ENCODE results near the gene EIF3K.
A peak's percentile ranks its signal among the peaks of the same experiment; 100 is the strongest.

EIF3K gene

GRCh38 chr19:38676023-38676877 is 57.3 kb downstream of the EIF3K start:
- no peak for TF ChIP-seq ARNTL (CRISPR knock-in tag; IDR thresholded peaks at IDR 0.05; ENCODE audit: borderline replicate concordance, low read depth)
- no peak for TF ChIP-seq ZNF8 (CRISPR knock-in tag; IDR thresholded peaks at IDR 0.05)
- no peak for TF ChIP-seq RARB (CRISPR knock-in tag; IDR thresholded peaks at IDR 0.05)
- TF ChIP-seq TCF4 (CRISPR knock-in tag; IDR thresholded peaks at IDR 0.05; ENCODE audit: borderline replicate concordance): no peak
- no peak for TF ChIP-seq ESRRG (CRISPR knock-in tag; IDR thresholded peaks at IDR 0.05)
- TF ChIP-seq PATZ1 (CRISPR knock-in tag; IDR thresholded peaks at IDR 0.05; ENCODE audit: borderline replicate concordance): no peak
- no peak for TF ChIP-seq ZFP3 (CRISPR knock-in tag; IDR thresholded peaks at IDR 0.05)
- TF ChIP-seq ISL1 (CRISPR knock-in tag; IDR thresholded peaks at IDR 0.05): no peak
- TF ChIP-seq ZNF565 (CRISPR knock-in tag; conservative IDR thresholded peaks at IDR 0.05; ENCODE audit: low read depth): no peak
- peak; percentile 24 for ATAC-seq

- no peak for ATAC-seq
Observed at GRCh38 chr19:38676878-38677646, 58.1 kb downstream of the EIF3K start.

More at GRCh38 chr19:38676878-38677646, 58.1 kb downstream of the EIF3K start:
- TF ChIP-seq SNAI2 (CRISPR knock-in tag; IDR thresholded peaks at IDR 0.05): no peak
- TF ChIP-seq BACH2 (CRISPR knock-in tag; IDR thresholded peaks at IDR 0.05; ENCODE audit: borderline replicate concordance): no peak
- no peak for TF ChIP-seq TOX (CRISPR knock-in tag; IDR thresholded peaks at IDR 0.05; ENCODE audit: borderline replicate concordance)
- TF ChIP-seq CREB5 (CRISPR knock-in tag; IDR thresholded peaks at IDR 0.05; ENCODE audit: low read depth): no peak
- TF ChIP-seq RARB (CRISPR knock-in tag; IDR thresholded peaks at IDR 0.05): no peak
- TF ChIP-seq ZFP3 (CRISPR knock-in tag; IDR thresholded peaks at IDR 0.05): no peak
- TF ChIP-seq ESRRG (CRISPR knock-in tag; IDR thresholded peaks at IDR 0.05): no peak
- TF ChIP-seq TCF4 (CRISPR knock-in tag; IDR thresholded peaks at IDR 0.05; ENCODE audit: borderline replicate concordance): no peak
- TF ChIP-seq ZNF70 (CRISPR knock-in tag; IDR thresholded peaks at IDR 0.05): no peak
- no peak for TF ChIP-seq TSHZ2 (CRISPR knock-in tag; IDR thresholded peaks at IDR 0.05)
- no peak for TF ChIP-seq PPARA (CRISPR knock-in tag; IDR thresholded peaks at IDR 0.05; ENCODE audit: borderline replicate concordance)
- TF ChIP-seq CSRNP3 (CRISPR knock-in tag; IDR thresholded peaks at IDR 0.05): no peak
- no peak for TF ChIP-seq POU6F1 (CRISPR knock-in tag; IDR thresholded peaks at IDR 0.05; ENCODE audit: borderline replicate concordance, low read depth)
- no peak for TF ChIP-seq ISL1 (CRISPR knock-in tag; IDR thresholded peaks at IDR 0.05)
- TF ChIP-seq GLIS3 (CRISPR knock-in tag; IDR thresholded peaks at IDR 0.05): no peak
- no peak for TF ChIP-seq ARNTL (CRISPR knock-in tag; IDR thresholded peaks at IDR 0.05; ENCODE audit: borderline replicate concordance, low read depth)
- no peak for TF ChIP-seq ZC3H10 (CRISPR knock-in tag; IDR thresholded peaks at IDR 0.05)
- no peak for TF ChIP-seq ZNF8 (CRISPR knock-in tag; IDR thresholded peaks at IDR 0.05)

Measured in SK-N-SH treated with all-trans-retinoic acid at 6 μM for 48 hours (cell line).